ENCODE data around the gene FOLR3. TPM values are rescaled to one million over a fixed set of nuclear protein-coding genes. Genes with fewer than 3 reads are reported as not detected.

FOLR3 gene
- total RNA-seq, 4 donors from 2014 or later = 0.35 TPM; not detected in 3

DNA sequence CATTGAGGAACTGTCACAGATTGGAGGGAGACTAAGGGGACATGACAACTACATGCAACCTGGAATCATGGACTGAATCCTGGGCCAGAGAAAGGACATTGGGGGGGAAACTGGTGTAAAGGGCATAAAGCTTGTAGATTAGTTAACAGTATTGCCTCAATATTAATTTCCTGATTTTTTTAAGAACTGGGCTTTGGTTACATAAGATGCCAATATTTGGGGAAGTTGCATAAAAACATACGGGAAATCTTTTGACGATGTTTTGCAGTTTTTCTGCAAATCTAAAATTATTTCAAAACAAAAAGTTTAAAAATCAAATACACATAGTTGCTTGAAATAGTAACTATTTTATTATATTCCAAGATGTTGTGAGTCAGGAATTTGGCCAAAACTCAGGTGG lies 2.9 kb upstream of the FOLR3 start:
- Histone ChIP-seq H3K27ac (no peak overlapping the region), H3K4me3 (no peak overlapping the region), H3K27me3 (no peaks in the 10 kb centered on the region), H3K36me3 (no peaks in the 10 kb centered on the region), H3K9me3 (no peaks in the 10 kb centered on the region), H3K4me1 (peaks cover 5 to 21% (median 7%) of the 10 kb centered on the region in 3 donors)
- no peak for TF ChIP-seq POLR2A (IDR thresholded peaks at IDR 0.05)
- TF ChIP-seq, protein P1, sequence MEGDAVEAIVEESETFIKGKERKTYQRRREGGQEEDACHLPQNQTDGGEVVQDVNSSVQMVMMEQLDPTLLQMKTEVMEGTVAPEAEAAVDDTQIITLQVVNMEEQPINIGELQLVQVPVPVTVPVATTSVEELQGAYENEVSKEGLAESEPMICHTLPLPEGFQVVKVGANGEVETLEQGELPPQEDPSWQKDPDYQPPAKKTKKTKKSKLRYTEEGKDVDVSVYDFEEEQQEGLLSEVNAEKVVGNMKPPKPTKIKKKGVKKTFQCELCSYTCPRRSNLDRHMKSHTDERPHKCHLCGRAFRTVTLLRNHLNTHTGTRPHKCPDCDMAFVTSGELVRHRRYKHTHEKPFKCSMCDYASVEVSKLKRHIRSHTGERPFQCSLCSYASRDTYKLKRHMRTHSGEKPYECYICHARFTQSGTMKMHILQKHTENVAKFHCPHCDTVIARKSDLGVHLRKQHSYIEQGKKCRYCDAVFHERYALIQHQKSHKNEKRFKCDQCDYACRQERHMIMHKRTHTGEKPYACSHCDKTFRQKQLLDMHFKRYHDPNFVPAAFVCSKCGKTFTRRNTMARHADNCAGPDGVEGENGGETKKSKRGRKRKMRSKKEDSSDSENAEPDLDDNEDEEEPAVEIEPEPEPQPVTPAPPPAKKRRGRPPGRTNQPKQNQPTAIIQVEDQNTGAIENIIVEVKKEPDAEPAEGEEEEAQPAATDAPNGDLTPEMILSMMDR (IDR thresholded peaks at IDR 0.05) = no peak
- DNase-seq = no peak
- intact Hi-C loops (cut with DNase I) = no loop called here
- WGBS, 2 donors = 61 to 77% methylated on average over 2 of the region's 2 CpGs

DNA sequence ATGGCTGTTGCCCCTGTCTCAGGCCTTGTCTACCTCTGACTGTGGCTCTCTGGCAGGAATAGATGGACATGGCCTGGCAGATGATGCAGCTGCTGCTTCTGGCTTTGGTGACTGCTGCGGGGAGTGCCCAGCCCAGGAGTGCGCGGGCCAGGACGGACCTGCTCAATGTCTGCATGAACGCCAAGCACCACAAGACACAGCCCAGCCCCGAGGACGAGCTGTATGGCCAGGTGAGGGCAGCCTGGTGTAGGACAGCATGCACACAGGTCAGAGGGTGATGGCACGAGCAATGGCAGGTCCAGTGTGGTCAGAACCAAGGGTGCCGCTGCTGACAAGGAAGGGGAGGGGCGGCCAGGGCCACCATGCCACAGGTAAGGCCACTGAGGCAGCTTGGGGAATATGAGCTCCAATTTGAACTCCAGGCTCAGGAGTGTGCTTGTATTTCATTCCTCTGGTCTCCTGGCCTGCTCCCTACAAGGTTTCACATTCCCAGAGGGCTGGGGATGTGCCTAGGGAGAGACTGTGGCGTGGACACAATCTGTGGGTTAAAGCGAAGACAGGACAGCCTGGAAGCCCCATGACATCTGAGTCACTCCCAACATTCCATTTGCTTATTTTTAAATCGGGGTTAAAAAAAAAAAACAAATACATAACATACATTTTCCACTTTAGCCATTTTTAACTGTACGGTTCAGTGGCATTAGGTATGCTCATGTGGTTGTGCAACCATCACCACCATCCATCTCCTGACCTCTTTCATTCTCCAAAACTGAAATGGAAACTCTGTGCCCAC lies 562 bp downstream of the FOLR3 start:
- WGBS, 2 donors = 67 to 80% methylated on average over 8 of the region's 14 CpGs
- no peaks in the 10 kb centered on the region for H3K36me3 ChIP-seq
- H3K4me3 ChIP-seq = no peak overlapping the region
- H3K27me3 ChIP-seq = no peaks in the 10 kb centered on the region
- no peaks in the 10 kb centered on the region for H3K9me3 ChIP-seq
- no peak for DNase-seq
- intact Hi-C loops (cut with DNase I) = no loop called here
- peak overlapping the region; percentile 33 to 77 (median 59) for H3K27ac ChIP-seq
- TF ChIP-seq, protein P1 (IDR thresholded peaks at IDR 0.05) = no peak
- no peak for TF ChIP-seq POLR2A (IDR thresholded peaks at IDR 0.05)
- H3K4me1 ChIP-seq = peaks cover 5 to 29% (median 7%) of the 10 kb centered on the region in 3 donors

DNA sequence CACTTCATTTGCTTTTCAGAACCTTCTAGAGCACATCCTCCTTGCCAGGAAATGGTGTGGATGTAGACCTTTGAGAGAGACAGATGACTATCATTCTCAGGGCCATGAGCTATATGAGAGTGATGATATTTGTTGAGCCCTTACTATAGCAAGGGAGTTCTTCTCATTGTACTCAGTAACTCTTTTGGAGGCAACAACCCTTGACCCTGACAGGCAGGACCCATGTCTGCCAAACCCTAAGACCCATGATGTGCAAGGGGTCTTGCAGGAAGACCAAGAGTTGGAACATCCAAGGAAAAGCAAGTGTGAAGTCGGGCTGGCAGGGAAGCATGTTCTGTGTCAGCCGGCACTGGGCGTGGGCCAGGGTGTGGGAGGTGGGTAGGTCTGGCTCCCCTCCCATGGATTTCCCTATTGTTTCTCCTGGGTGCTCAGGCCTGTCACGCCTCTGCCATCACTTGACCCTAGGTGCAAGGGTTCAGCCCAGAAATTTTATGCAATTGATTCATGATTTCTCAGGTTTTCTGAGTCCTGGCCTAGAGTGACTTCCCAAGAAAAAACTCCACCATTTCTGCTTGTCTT lies 1.2 kb downstream of the FOLR3 start:
- Histone ChIP-seq H3K4me3 (no peak overlapping the region), H3K36me3 (no peaks in the 10 kb centered on the region), H3K4me1 (peaks cover 7 to 36% (median 7%) of the 10 kb centered on the region in 3 donors), H3K27ac (peak overlapping the region; percentile 36 to 77 (median 59)), H3K9me3 (no peaks in the 10 kb centered on the region), H3K27me3 (no peaks in the 10 kb centered on the region)
- 33 to 37% methylated on average over 1 to 4 of the region's 4 CpGs for WGBS, 2 donors
- no peak for TF ChIP-seq POLR2A (IDR thresholded peaks at IDR 0.05)
- TF ChIP-seq, protein P1 (IDR thresholded peaks at IDR 0.05) = no peak
- intact Hi-C loops (cut with DNase I) = no loop called here
- no peak for DNase-seq

DNA sequence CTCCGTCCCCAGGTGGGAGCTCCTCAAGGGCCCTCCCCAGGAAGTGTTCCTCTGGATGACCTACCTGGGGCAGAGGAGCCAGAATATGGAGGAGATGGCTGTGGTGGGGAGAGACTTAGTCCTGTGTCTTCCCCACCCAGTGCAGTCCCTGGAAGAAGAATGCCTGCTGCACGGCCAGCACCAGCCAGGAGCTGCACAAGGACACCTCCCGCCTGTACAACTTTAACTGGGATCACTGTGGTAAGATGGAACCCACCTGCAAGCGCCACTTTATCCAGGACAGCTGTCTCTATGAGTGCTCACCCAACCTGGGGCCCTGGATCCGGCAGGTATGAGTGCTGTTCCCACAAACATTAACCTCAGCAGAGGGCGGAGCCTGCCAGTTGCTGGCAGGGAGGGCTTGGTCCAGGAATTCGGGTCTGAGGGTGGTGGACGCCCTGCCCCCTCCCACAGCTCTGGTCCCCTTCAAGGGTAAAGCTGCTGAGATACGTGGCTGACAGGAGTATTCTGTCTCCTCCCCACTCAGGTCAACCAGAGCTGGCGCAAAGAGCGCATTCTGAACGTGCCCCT lies 3.4 kb downstream of the FOLR3 start:
- Histone ChIP-seq H3K36me3 (no peaks in the 10 kb centered on the region), H3K27me3 (no peaks in the 10 kb centered on the region), H3K27ac (no peak overlapping the region), H3K4me1 (peaks cover 7 to 48% (median 7%) of the 10 kb centered on the region in 3 donors), H3K9me3 (no peaks in the 10 kb centered on the region), H3K4me3 (no peak overlapping the region)
- DNase-seq = no peak
- intact Hi-C loops (cut with DNase I) = no loop called here
- TF ChIP-seq POLR2A (IDR thresholded peaks at IDR 0.05) = no peak
- TF ChIP-seq, protein P1 (IDR thresholded peaks at IDR 0.05) = no peak
- WGBS, 2 donors = 60 to 89% methylated on average over 2 to 4 of the region's 12 CpGs

DNA sequence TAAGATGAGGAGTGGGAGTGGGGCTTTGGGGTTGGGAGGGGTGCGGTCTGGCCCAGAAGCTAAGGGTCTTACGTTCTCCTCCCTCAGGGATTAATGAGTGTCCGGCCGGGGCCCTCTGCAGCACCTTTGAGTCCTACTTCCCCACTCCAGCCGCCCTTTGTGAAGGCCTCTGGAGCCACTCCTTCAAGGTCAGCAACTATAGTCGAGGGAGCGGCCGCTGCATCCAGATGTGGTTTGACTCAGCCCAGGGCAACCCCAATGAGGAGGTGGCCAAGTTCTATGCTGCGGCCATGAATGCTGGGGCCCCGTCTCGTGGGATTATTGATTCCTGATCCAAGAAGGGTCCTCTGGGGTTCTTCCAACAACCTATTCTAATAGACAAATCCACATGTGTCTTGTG lies 4.0 kb downstream of the FOLR3 start:
- no peaks in the 10 kb centered on the region for H3K27me3 ChIP-seq
- no peak overlapping the region for H3K4me3 ChIP-seq
- H3K27ac ChIP-seq = no peak overlapping the region
- H3K9me3 ChIP-seq = no peaks in the 10 kb centered on the region
- peaks cover 7 to 51% (median 7%) of the 10 kb centered on the region in 3 donors for H3K4me1 ChIP-seq
- intact Hi-C loops (cut with DNase I) = no loop called here
- H3K36me3 ChIP-seq = no peaks in the 10 kb centered on the region
- TF ChIP-seq, protein P1 (IDR thresholded peaks at IDR 0.05) = no peak
- no peak for TF ChIP-seq POLR2A (IDR thresholded peaks at IDR 0.05)
- DNase-seq = no peak
- WGBS, 2 donors = 73 to 89% methylated on average over 4 to 5 of the region's 11 CpGs
